GM18873 (cell line): ENCODE measurements around the gene MARVELD1.
"Not testable (repeated sequence)": the region's sequence is repeated elsewhere in the genome, so short reads cannot be mapped to it uniquely, and the experiment has no call there.

Experiments used
- ATAC-seq: cut with Tn5 transposase; IDR thresholded peaks from one replicate; pipeline ENCODE4 v1.9.1; 2021; ENCODE audit warnings: mild to moderate bottlenecking, moderate library complexity, moderate number of reproducible peaks; ENCODE audit not compliant: unreplicated experiment, low FRiP score

MARVELD1 gene

GRCh38 chr10:97713339-97713825 lies at the start of gene MARVELD1:
Gene MARVELD1 (plus strand): TSS chr10:97713730. CDS start chr10:97713877, 147 bp downstream.
- ATAC-seq: no peak

- ATAC-seq: no peak
Measured at GRCh38 chr10:97664282-97664850, 49.2 kb upstream of the MARVELD1 start.

DNA sequence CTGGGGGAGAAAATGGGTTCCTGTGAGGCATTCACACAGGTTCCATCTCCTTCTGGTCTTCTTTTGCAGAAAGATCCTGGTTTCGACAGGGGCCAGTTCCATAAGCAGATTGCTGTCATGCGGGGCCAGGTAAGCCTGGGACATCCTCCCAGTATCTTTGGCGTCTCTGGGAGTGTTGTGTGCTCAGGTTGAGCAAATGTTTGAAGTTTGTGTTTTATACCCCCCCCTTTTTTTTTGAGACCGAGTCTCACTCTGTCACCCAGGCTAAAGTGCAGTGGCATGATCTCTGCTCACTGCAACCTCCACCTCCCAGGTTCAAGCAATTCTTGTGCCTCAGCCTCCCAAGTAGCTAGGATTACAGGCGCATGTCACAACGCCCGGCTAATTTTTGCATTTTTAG lies 46.5 kb upstream of the MARVELD1 start:
- ATAC-seq: no peak

DNA sequence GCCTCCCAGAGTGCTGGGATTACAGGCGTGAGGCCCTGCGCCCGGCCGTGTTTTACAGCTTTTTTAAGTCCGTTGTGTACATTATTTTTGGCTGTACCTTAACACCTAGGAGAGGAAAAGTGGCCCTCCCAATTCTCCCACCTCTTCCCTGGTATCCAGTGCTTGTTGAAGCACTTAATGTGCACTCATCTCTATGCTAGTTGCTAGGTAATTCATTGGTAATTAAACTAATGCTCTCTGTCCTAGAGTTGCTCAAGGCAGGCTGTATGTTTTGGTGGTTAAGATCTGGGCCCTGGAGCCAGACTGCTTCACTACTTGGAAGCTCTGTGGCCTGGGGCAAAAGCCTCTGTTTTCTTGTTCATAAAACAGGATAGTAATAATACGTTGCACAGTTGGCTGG lies 46.1 kb upstream of the MARVELD1 start:
- no peak for ATAC-seq

GRCh38 chr10:97669571-97669970 lies 44.0 kb upstream of the MARVELD1 start:
- ATAC-seq: no peak

GRCh38 chr10:97673736-97674525 lies 39.6 kb upstream of the MARVELD1 start:
- ATAC-seq: no peak

- no peak for ATAC-seq
Measured at GRCh38 chr10:97675222-97675621, 38.3 kb upstream of the MARVELD1 start.

- ATAC-seq: no peak
Measured at GRCh38 chr10:97676770-97677581, 36.6 kb upstream of the MARVELD1 start.

- no peak for ATAC-seq
Measured at GRCh38 chr10:97679594-97679993, 33.9 kb upstream of the MARVELD1 start.

- ATAC-seq: no peak
Measured at GRCh38 chr10:97682042-97682441, 31.5 kb upstream of the MARVELD1 start.

- ATAC-seq: no peak
Measured at GRCh38 chr10:97683556-97684367, 29.8 kb upstream of the MARVELD1 start.

GRCh38 chr10:97684368-97684713 lies 29.2 kb upstream of the MARVELD1 start:
- not testable (repeated sequence) for ATAC-seq

GRCh38 chr10:97684866-97685394 lies 28.6 kb upstream of the MARVELD1 start:
- no peak for ATAC-seq

GRCh38 chr10:97685395-97685958 lies 28.1 kb upstream of the MARVELD1 start:
- no peak for ATAC-seq

- no peak for ATAC-seq
Measured at GRCh38 chr10:97686301-97686961, 27.1 kb upstream of the MARVELD1 start.

DNA sequence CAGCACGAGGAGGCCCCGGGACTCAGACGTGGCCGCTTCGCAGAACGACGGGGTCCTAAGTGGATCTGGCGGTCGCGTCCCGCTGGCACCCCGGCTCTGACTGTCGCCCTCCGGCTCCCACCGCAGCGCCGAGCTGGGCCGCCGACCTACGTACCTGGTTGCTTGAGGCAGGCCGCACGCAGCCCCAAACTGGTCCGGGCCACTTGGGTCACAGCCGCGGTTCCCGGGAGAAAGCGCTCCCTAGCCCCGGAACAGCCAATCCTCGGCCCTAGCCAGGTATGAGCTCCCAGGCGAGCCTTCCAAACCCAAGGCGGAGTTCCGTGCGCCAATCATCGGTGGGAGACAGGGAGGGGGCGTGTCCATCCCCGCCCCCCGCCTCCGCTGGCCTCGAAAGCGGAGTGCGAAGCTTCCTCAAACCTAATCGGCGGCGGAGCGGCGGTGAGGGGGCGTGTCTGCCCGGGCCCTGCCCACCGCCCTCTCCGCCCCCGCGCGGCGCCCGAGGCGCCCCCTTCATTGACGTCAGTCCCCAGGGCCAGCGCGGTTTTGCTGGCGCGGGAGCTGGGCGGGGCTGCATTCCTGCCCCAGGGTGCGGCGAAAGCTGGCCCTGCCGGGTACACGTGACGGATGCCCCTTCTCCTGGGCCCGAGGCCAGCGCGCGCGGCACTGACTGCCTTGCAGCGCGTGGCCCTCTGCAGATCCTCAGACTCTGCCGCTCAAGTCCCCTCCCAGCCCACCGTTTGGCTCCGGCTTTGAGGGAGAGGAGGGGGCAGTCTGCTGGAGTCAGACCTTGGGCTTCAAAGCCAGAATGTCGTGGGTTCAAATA lies 26.4 kb upstream of the MARVELD1 start, which contains the start of gene AVPI1:
TSS of gene AVPI1 (minus strand) at position 280 of the 823 bp plus-strand sequence. CDS start 7,336 bp downstream, outside the sequence.
- peak; percentile 92 for ATAC-seq

GRCh38 chr10:97687785-97688781 lies 25.4 kb upstream of the MARVELD1 start:
- no peak for ATAC-seq
